GM19351 (cell line): Measurements from ENCODE around the gene PEAK3.
A peak's percentile ranks its signal among the peaks of the same experiment; 100 is the strongest.

Experiments
- ATAC-seq: cut with Tn5 transposase; IDR thresholded peaks from one replicate; pipeline ENCODE4 v1.9.1; 2021; ENCODE audit warnings: mild to moderate bottlenecking, moderate library complexity; ENCODE audit not compliant: unreplicated experiment

Gene PEAK3

GRCh38 chr19:2227415-2228156, 54.4 kb downstream of the PEAK3 start:
- ATAC-seq: peak; percentile 51

GRCh38 chr19:2226840-2227360, 55.1 kb downstream of the PEAK3 start:
- ATAC-seq: no peak

- ATAC-seq: no peak
Observed at GRCh38 chr19:2226051-2226839, 55.7 kb downstream of the PEAK3 start.

GRCh38 chr19:2225415-2226050, 56.4 kb downstream of the PEAK3 start:
- no peak for ATAC-seq

- ATAC-seq: no peak
Observed at GRCh38 chr19:2224754-2225349, 57.1 kb downstream of the PEAK3 start.
